Trophoblast cell (in vitro differentiated cells and primary cell): ENCODE results near the gene SLC16A13.
A peak's percentile ranks its signal among the peaks of the same experiment; 100 is the strongest.
"Not testable (repeated sequence)": the region's sequence is repeated elsewhere in the genome, so short reads cannot be mapped to it uniquely, and the experiment has no call there.

Source experiments
- DNase-seq, 2 donors: peaks; one replicate each; pipeline ENCODE4 v3.0.0-alpha.2; 2016
- H2AFZ ChIP-seq: 2 replicates; pipeline ENCODE4 v1.6.1; 2013; ENCODE audit warnings: low read length, moderate library complexity, mild to moderate bottlenecking; ENCODE audit not compliant: insufficient read depth, poor library complexity
- H2AK5ac ChIP-seq: 2 replicates; pipeline ENCODE4 v1.6.1; 2013; ENCODE audit warnings: mild to moderate bottlenecking, low read length
- H2BK120ac ChIP-seq: 2 replicates; pipeline ENCODE4 v1.6.1; 2013; ENCODE audit warnings: low read length, mild to moderate bottlenecking, moderate library complexity; ENCODE audit not compliant: insufficient read depth, poor library complexity
- H2BK12ac ChIP-seq: 2 replicates; pipeline ENCODE4 v1.6.1; 2013; ENCODE audit warnings: mild to moderate bottlenecking, low read length, moderate library complexity
- H2BK5ac ChIP-seq: 2 replicates; pipeline ENCODE4 v1.6.1; 2013; ENCODE audit warnings: low read length, low read depth, moderate library complexity, mild to moderate bottlenecking; ENCODE audit not compliant: poor library complexity
- H3K14ac ChIP-seq: 2 replicates; pipeline ENCODE4 v1.6.1; 2013; ENCODE audit warnings: mild to moderate bottlenecking, low read length
- H3K18ac ChIP-seq: 2 replicates; pipeline ENCODE4 v1.6.1; 2013; ENCODE audit warnings: mild to moderate bottlenecking, low read length
- H3K23ac ChIP-seq: 2 replicates; pipeline ENCODE4 v1.6.1; 2013; ENCODE audit warnings: low read length
- H3K27ac ChIP-seq: 2 replicates; pipeline ENCODE4 v1.5.1; 2013; ENCODE audit warnings: low read depth, mild to moderate bottlenecking, inconsistent platforms, low read length, moderate library complexity
- H3K27me3 ChIP-seq: 2 replicates; pipeline ENCODE4 v1.6.1; 2013; ENCODE audit warnings: inconsistent platforms, mild to moderate bottlenecking, low read length, moderate library complexity; ENCODE audit not compliant: insufficient read depth
- H3K36me3 ChIP-seq, 2 experiments: 1 replicate in 1 of 2; 2 replicates in 1 of 2; pipeline ENCODE4 v1.6.1; 2013; ENCODE audit warnings: low read length in 2 of 2, mild to moderate bottlenecking in 2 of 2, moderate library complexity in 1 of 2; ENCODE audit not compliant: insufficient read depth in 2 of 2, control insufficient read depth in 1 of 2
- H3K4ac ChIP-seq: 2 replicates; pipeline ENCODE4 v1.6.1; 2013; ENCODE audit warnings: low read depth, mild to moderate bottlenecking, low read length, moderate library complexity
- H3K4me1 ChIP-seq, 2 experiments: 1 replicate in 1 of 2; 2 replicates in 1 of 2; pipeline ENCODE4 v1.6.1; 2013; ENCODE audit warnings: low read length in 2 of 2, mild to moderate bottlenecking in 2 of 2, moderate library complexity in 1 of 2; ENCODE audit not compliant: insufficient read depth in 2 of 2, control insufficient read depth in 1 of 2
- H3K4me2 ChIP-seq: 2 replicates; pipeline ENCODE4 v1.6.1; 2013; ENCODE audit warnings: inconsistent platforms, mild to moderate bottlenecking, low read length, moderate library complexity
- H3K4me3 ChIP-seq: 2 replicates; pipeline ENCODE4 v1.5.1; 2013; ENCODE audit warnings: mild to moderate bottlenecking, low read depth, low read length, inconsistent platforms
- H3K79me1 ChIP-seq: one replicate; pipeline ENCODE4 v1.6.1; 2013; ENCODE audit warnings: low read length
- H3K79me2 ChIP-seq: 2 replicates; pipeline ENCODE4 v1.6.1; 2013; ENCODE audit warnings: low read length, mild to moderate bottlenecking; ENCODE audit not compliant: control insufficient read depth, insufficient read depth, poor library complexity
- H3K9ac ChIP-seq: 2 replicates; pipeline ENCODE4 v1.6.1; 2013; ENCODE audit warnings: mild to moderate bottlenecking, low read length
- H3K9me3 ChIP-seq: 2 replicates; pipeline ENCODE4 v1.6.1; 2013; ENCODE audit warnings: low read depth, mild to moderate bottlenecking, control low read depth, inconsistent platforms, low read length; ENCODE audit not compliant: insufficient read depth
- H4K12ac ChIP-seq: 2 replicates; pipeline ENCODE4 v1.6.1; 2013; ENCODE audit warnings: low read depth, mild to moderate bottlenecking, low read length, moderate library complexity
- H4K8ac ChIP-seq: 2 replicates; pipeline ENCODE4 v1.6.1; 2013; ENCODE audit warnings: low read depth, mild to moderate bottlenecking, low read length, moderate library complexity
- H4K91ac ChIP-seq: one replicate; pipeline ENCODE4 v1.6.1; 2013; ENCODE audit warnings: low read depth, mild to moderate bottlenecking, low read length, moderate library complexity
- WGBS: extraction: QIAGEN DNeasy Blood & Tissue Kit; methylation state at CpG from one replicate; pipeline ENCODE4 v1.1.7; 2013; ENCODE audit warnings: missing lambda C conversion rate; ENCODE audit not compliant: insufficient read length, insufficient coverage; ENCODE audit errors: extremely low coverage; 5-methylcytosine and 5-hydroxymethylcytosine counted together

Gene SLC16A13

GRCh38 chr17:7045492-7046126 is 9.8 kb downstream of the SLC16A13 start:
- H4K8ac ChIP-seq: no peak overlapping the region
- no peak overlapping the region for H3K18ac ChIP-seq
- peak overlapping the region; percentile 70 for H3K4me2 ChIP-seq
- no peaks in the 10 kb centered on the region for H3K79me2 ChIP-seq
- H2AFZ ChIP-seq: no peak overlapping the region
- H3K14ac ChIP-seq: no peak overlapping the region
- H3K9ac ChIP-seq: no peak overlapping the region
- H3K27me3 ChIP-seq: peaks cover 28% of the 10 kb centered on the region
- no peaks in the 10 kb centered on the region for H3K36me3 ChIP-seq
- H2BK120ac ChIP-seq: no peak overlapping the region
- DNase-seq: peak; percentile 20 to 90
- H3K79me1 ChIP-seq: peaks cover 4% of the 10 kb centered on the region
- no peak overlapping the region for H4K12ac ChIP-seq
- no peak overlapping the region for H3K23ac ChIP-seq
- WGBS: no CpG with 5 or more reads among the region's 5 CpGs
- H3K4me1 ChIP-seq: peaks cover 16 to 32% of the 10 kb centered on the region in 2 experiments
- no peak overlapping the region for H2BK5ac ChIP-seq
- H4K91ac ChIP-seq: peak overlapping the region; percentile 49
- H2AK5ac ChIP-seq: no peak overlapping the region
- peaks cover 9% of the 10 kb centered on the region for H3K9me3 ChIP-seq
- peak overlapping the region; percentile 67 for H2BK12ac ChIP-seq
- no peak overlapping the region for H3K4ac ChIP-seq
- no peak overlapping the region for H3K4me3 ChIP-seq
- H3K27ac ChIP-seq: peak overlapping the region; percentile 61

GRCh38 chr17:7046127-7046724 is 10.4 kb downstream of the SLC16A13 start:
- Histone ChIP-seq H3K23ac (no peak overlapping the region), H2BK120ac (peak overlapping the region; percentile 48), H3K79me1 (peaks cover 4% of the 10 kb centered on the region), H3K18ac (no peak overlapping the region), H2AK5ac (no peak overlapping the region), H3K4me2 (peak overlapping the region; percentile 70), H3K27ac (peak overlapping the region; percentile 67), H3K9me3 (peaks cover 9% of the 10 kb centered on the region), H4K12ac (peak overlapping the region; percentile 17), H2AFZ (peak overlapping the region; percentile 59), H4K8ac (peak overlapping the region; percentile 74), H3K36me3 (no peaks in the 10 kb centered on the region), H2BK12ac (peak overlapping the region; percentile 28), H3K9ac (no peak overlapping the region), H4K91ac (peak overlapping the region; percentile 69), H3K4ac (peak overlapping the region; percentile 60), H3K79me2 (no peaks in the 10 kb centered on the region), H3K14ac (peak overlapping the region; percentile 40), H3K4me1 (peaks cover 16 to 32% of the 10 kb centered on the region in 2 experiments), H3K4me3 (no peak overlapping the region), H2BK5ac (peak overlapping the region; percentile 17), H3K27me3 (peaks cover 28% of the 10 kb centered on the region)
- no CpG with 5 or more reads among the region's 15 CpGs for WGBS
- DNase-seq: peak; percentile 97

GRCh38 chr17:7046725-7047397 is 11.0 kb downstream of the SLC16A13 start:
- H3K9me3 ChIP-seq, H3K4ac ChIP-seq, H3K4me3 ChIP-seq, H3K79me1 ChIP-seq, H3K18ac ChIP-seq, H3K79me2 ChIP-seq, H3K23ac ChIP-seq, H2AK5ac ChIP-seq, H3K36me3 ChIP-seq, H3K9ac ChIP-seq: not testable (repeated sequence)
- Histone ChIP-seq H2AFZ (peak overlapping the region; percentile 59), H2BK120ac (peak overlapping the region; percentile 48), H4K12ac (peak overlapping the region; percentile 17), H3K4me1 (peaks cover 16 to 28% of the 10 kb centered on the region in 2 experiments), H3K14ac (peak overlapping the region; percentile 40), H3K27me3 (peaks cover 24% of the 10 kb centered on the region), H3K4me2 (peak overlapping the region; percentile 70), H3K27ac (peak overlapping the region; percentile 67), H2BK5ac (peak overlapping the region; percentile 17), H4K91ac (peak overlapping the region; percentile 69), H2BK12ac (peak overlapping the region; percentile 28), H4K8ac (peak overlapping the region; percentile 74)
- DNase-seq: peak in 1 of 2 donors; percentile 42
- WGBS: no CpG with 5 or more reads among the region's 26 CpGs

- H2AFZ ChIP-seq: no peak overlapping the region
- no peak overlapping the region for H4K12ac ChIP-seq
- no peak overlapping the region for H3K14ac ChIP-seq
- H3K4me1 ChIP-seq: peaks cover 16 to 21% of the 10 kb centered on the region in 2 experiments
- H2BK5ac ChIP-seq: no peak overlapping the region
- no CpG with 5 or more reads among the region's 6 CpGs for WGBS
- no peak overlapping the region for H3K9ac ChIP-seq
- no peak overlapping the region for H3K23ac ChIP-seq
- H3K18ac ChIP-seq: no peak overlapping the region
- H3K79me1 ChIP-seq: peaks cover 4% of the 10 kb centered on the region
- H3K9me3 ChIP-seq: peaks cover 8% of the 10 kb centered on the region
- H3K4me2 ChIP-seq: no peak overlapping the region
- H2AK5ac ChIP-seq: no peak overlapping the region
- no peak overlapping the region for H4K8ac ChIP-seq
- no peak overlapping the region for H3K27ac ChIP-seq
- DNase-seq: no peak
- no peaks in the 10 kb centered on the region for H3K79me2 ChIP-seq
- peaks cover 17% of the 10 kb centered on the region for H3K27me3 ChIP-seq
- no peak overlapping the region for H3K4me3 ChIP-seq
- H4K91ac ChIP-seq: no peak overlapping the region
- H3K4ac ChIP-seq: no peak overlapping the region
- H3K36me3 ChIP-seq: no peaks in the 10 kb centered on the region
- no peak overlapping the region for H2BK12ac ChIP-seq
- no peak overlapping the region for H2BK120ac ChIP-seq
Measured at GRCh38 chr17:7047566-7047965, 11.8 kb downstream of the SLC16A13 start.
